Measurements from ENCODE around the gene GPR152. TPM values are rescaled to one million over a fixed set of nuclear protein-coding genes. Genes with fewer than 3 reads are reported as not detected.

GPR152 gene
- total and polyA plus RNA-seq, 2 of the 8 experiments (the other 6 are each of a cell fraction or from before 2014, with no cell fraction given): not detected

DNA sequence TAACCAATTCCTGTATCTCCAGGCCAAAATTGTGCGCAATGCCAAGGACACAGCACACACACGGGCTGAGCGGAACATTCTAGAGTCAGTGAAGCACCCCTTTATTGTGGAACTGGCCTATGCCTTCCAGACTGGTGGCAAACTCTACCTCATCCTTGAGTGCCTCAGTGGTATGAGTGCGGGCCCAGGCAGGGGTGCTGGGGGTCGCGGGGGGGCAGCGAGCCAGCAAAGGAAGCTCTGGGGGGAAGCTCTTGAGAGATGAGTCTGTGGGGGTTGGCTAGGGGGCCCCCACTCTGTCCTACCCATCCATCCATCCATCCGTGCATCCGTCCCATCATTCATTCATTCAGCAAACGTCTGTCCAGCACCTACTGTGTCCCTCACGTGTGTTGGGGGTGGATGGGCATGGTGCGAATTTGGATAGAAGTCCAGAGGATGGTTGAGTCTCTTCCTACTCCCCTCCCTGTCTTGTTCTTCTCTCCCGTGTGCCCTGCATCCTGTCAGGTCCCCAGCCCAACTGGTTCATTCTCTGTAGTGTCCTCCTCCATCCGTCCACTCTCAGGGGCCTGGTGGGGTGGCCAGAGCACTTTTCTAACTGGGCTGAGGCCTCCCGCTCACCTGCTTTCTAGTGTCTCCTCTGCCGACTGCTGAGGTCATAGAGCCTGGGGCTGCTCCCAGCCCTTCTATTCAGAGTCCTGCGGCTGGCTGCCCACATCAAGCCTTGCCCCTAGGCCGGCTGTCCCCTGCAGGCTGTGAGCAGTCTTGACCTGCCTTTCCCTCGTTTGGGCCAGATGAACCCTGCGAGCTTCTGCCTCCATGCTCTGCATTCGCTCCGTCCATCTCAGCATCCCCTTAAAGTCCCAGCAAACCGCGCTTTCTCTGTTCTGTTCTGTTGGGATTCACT, 20.9 kb downstream of the GPR152 start:
- H4K5ac ChIP-seq (ENCODE audit: insufficient read length, low read depth, low read length): no peak overlapping the region
- H3K36me3 ChIP-seq (ENCODE audit: control insufficient read depth in 2 of 4, insufficient read depth in 4 of 4, low read length in 3 of 4): peaks cover 3 to 17% (median 8%) of the 10 kb centered on the region in 4 experiments; a peak in 7 of 8 replicates
- H2BK5ac ChIP-seq (ENCODE audit: low read depth, low read length): no peak overlapping the region
- no peak overlapping the region for H3K9ac ChIP-seq (replicated peaks in 1 of 4; ENCODE audit: extremely low read depth in 1 of 4, low read depth in 3 of 4, low read length in 3 of 4)
- no peak overlapping the region for H3K18ac ChIP-seq (ENCODE audit: extremely low read depth, low read length)
- DNase-seq (ENCODE audit: low read depth in 1 of 2, low spot score in 2 of 2) (no peak), FAIRE-seq (no peak)
- no peak overlapping the region for H3K4ac ChIP-seq (replicated peaks; ENCODE audit: insufficient read length, low read depth, low read length)
- H2BK20ac ChIP-seq (ENCODE audit: low read length): no peak overlapping the region
- H3K27ac ChIP-seq (ENCODE audit: low read depth, low read length): no peak overlapping the region
- peaks cover 0 to 12% of the 10 kb centered on the region in 2 experiments for H4K20me1 ChIP-seq (replicated peaks in 1 of 2; ENCODE audit: control insufficient read depth in 1 of 2, insufficient read depth in 2 of 2, low read length in 2 of 2)
- H3K23me2 ChIP-seq (ENCODE audit: low read depth, low read length): peaks cover 10% of the 10 kb centered on the region
- H3K27me3 ChIP-seq (replicated peaks in 1 of 4; ENCODE audit: control insufficient read depth in 3 of 4, extremely low read depth in 1 of 4, insufficient read depth in 3 of 4, low read length in 3 of 4): no peaks in the 10 kb centered on the region
- peak overlapping the region; percentile 29; the same call in 1 of the 2 replicates for H4K8ac ChIP-seq (ENCODE audit: extremely low read depth, insufficient read depth, low read length)
- H2BK15ac ChIP-seq (ENCODE audit: low read length): no peak overlapping the region
- H3K79me2 ChIP-seq (ENCODE audit: control insufficient read depth in 1 of 2, insufficient read depth in 2 of 2, low read length in 2 of 2): peaks cover 0 to 9% of the 10 kb centered on the region in 2 experiments; a peak in 2 of 4 replicates
- H3K23ac ChIP-seq (ENCODE audit: insufficient read length): no peak overlapping the region
- H3K14ac ChIP-seq (ENCODE audit: insufficient read length): no peak overlapping the region
- H3K4me2 ChIP-seq (ENCODE audit: insufficient read depth in 1 of 2, low read depth in 2 of 2, low read length in 2 of 2): no peak overlapping the region
- H4K91ac ChIP-seq (replicated peaks; ENCODE audit: insufficient read length, low read length): no peak overlapping the region
- H2AK5ac ChIP-seq (ENCODE audit: low read depth, low read length): no peak overlapping the region
- ChIA-PET POLR2A (ENCODE audit: partially characterized antibody) (interaction anchor here (0.9 to 12.5 kb wide), 7 partner anchors 9 to 37 kb away, joined by 3 to 104 read pairs (median 4); partner anchors contain the start of genes CARNS1 and CORO1B), CTCF (ENCODE audit: partially characterized antibody) (interaction anchor here (0.7 to 3.8 kb wide), 3 partner anchors 20 to 31 kb away, joined by 3 to 10 read pairs (median 4); partner anchors contain the start of gene PPP1CA)
- no peak overlapping the region for H3K4me3 ChIP-seq (ENCODE audit: extremely low read depth in 1 of 4, insufficient read depth in 2 of 4, low read depth in 3 of 4, low read length in 4 of 4)
- no peak overlapping the region for H2BK120ac ChIP-seq (replicated peaks; ENCODE audit: low read depth, low read length)
- WGBS, 2 experiments (ENCODE audit: extremely low coverage in 1 of 2, insufficient coverage in 1 of 2, insufficient read length in 1 of 2, insufficient replicate concordance in 2 of 2, low coverage in 1 of 2, low lambda C conversion rate in 2 of 2, missing lambda C conversion rate in 1 of 2): 88% methylated on average over 24 of the region's 24 CpGs; no CpG with 5 or more reads in 1 of the 2 experiments
- H3K79me1 ChIP-seq (ENCODE audit: low read depth, low read length): peaks cover 5% of the 10 kb centered on the region
- H3K4me1 ChIP-seq (replicated peaks in 1 of 4; ENCODE audit: control insufficient read depth in 3 of 4, insufficient read depth in 4 of 4, low read length in 3 of 4): peaks cover 0 to 19% (median 10%) of the 10 kb centered on the region in 4 experiments; a peak in 6 of 7 replicates
- no peak overlapping the region for H2BK12ac ChIP-seq (ENCODE audit: low read depth, low read length)
- H3K56ac ChIP-seq (replicated peaks; ENCODE audit: insufficient read length, low read depth, low read length): no peak overlapping the region
- no peak overlapping the region for H2AFZ ChIP-seq (ENCODE audit: low read length)
- no peaks in the 10 kb centered on the region for H3K9me3 ChIP-seq (ENCODE audit: insufficient read depth in 2 of 2, low read depth in 1 of 2, low read length in 1 of 2)
- TF ChIP-seq RAD21 (IDR thresholded peaks at IDR 0.05 in 1 of 2, conservative IDR thresholded peaks at IDR 0.05 in 1 of 2; ENCODE audit: low read depth in 2 of 2, low read length in 2 of 2) (no peak), SIN3A (conservative IDR thresholded peaks at IDR 0.05 in 1 of 2, IDR thresholded peaks at IDR 0.05 in 1 of 2; ENCODE audit: low read depth in 1 of 2, low read length in 2 of 2) (no peak), RNF2 (IDR thresholded peaks at IDR 0.05; ENCODE audit: borderline replicate concordance, low read depth, low read length, missing control alignments, poor library complexity, severe bottlenecking) (no peak), ASH2L (IDR thresholded peaks at IDR 0.05; ENCODE audit: low read length) (no peak), BCL11A (IDR thresholded peaks at IDR 0.05; ENCODE audit: low read depth in 2 of 2, low read length in 2 of 2) (no peak)
- TF ChIP-seq, protein P1, sequence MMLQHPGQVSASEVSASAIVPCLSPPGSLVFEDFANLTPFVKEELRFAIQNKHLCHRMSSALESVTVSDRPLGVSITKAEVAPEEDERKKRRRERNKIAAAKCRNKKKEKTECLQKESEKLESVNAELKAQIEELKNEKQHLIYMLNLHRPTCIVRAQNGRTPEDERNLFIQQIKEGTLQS (IDR thresholded peaks at IDR 0.05; ENCODE audit: insufficient read depth, low read depth, low read length): no peak
- TF ChIP-seq, protein P2, sequence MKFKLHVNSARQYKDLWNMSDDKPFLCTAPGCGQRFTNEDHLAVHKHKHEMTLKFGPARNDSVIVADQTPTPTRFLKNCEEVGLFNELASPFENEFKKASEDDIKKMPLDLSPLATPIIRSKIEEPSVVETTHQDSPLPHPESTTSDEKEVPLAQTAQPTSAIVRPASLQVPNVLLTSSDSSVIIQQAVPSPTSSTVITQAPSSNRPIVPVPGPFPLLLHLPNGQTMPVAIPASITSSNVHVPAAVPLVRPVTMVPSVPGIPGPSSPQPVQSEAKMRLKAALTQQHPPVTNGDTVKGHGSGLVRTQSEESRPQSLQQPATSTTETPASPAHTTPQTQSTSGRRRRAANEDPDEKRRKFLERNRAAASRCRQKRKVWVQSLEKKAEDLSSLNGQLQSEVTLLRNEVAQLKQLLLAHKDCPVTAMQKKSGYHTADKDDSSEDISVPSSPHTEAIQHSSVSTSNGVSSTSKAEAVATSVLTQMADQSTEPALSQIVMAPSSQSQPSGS (IDR thresholded peaks at IDR 0.05; ENCODE audit: low read length): no peak

Measured in H1 (cell line).